GM19452 (cell line): ENCODE data around the gene CCDC92B.

Experiments
- ATAC-seq: cut with Tn5 transposase; IDR thresholded peaks from one replicate; pipeline ENCODE4 v1.9.1; 2021; ENCODE audit not compliant: unreplicated experiment

Gene CCDC92B

GRCh38 chr17:2779545-2779944 lies 30.1 kb upstream of the CCDC92B start:
- ATAC-seq = no peak

DNA sequence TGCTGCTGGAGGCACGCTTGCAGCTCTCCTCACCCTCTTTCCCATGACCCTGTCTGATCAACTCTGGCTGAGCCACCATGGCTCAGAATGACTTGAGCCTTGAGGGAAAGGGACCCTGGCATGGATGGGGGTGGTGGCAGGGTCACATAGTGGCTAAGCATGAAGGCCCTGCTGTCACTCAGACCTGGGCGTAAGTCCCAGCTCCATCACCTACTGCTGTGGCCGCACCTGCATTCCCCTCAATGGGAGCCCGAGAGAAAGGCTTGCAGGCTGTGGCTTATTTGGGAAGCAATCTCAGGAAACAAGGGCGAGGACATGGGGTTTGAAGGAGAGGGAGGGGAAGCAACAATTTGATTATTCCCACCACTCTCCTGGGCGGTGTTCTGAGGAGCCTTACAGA lies 29.0 kb upstream of the CCDC92B start:
- no peak for ATAC-seq

DNA sequence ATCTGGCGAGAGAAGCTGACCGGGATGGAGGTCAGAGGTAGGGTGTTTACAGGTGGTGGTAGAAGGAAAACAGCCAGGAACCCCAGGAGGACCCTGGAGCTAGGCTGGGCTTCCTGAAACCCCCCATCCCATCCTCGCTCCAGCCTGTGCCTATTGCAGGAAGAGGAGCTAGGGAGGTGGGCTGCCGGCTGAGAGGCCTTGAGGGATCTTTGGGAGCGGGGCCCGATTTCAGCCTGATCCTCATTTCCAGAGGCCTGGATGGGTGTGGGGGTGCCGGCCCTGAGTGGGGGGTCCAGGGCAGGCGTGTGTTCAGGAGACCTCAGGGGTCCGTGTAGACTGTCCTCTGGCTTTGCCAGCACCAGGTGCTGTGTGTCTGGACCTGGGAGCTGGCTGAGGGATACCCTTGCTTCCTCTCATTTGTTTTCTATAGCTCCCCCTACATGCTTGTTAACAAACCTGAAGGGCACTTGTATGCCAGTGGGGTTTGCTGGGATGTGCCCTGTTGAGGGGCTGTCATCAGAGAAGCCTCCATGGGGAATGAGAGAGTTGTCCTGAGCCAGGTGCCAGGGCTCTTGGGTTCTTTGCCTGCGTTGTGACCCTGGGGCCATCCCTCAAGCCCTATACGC lies 27.9 kb upstream of the CCDC92B start:
- no peak for ATAC-seq

DNA sequence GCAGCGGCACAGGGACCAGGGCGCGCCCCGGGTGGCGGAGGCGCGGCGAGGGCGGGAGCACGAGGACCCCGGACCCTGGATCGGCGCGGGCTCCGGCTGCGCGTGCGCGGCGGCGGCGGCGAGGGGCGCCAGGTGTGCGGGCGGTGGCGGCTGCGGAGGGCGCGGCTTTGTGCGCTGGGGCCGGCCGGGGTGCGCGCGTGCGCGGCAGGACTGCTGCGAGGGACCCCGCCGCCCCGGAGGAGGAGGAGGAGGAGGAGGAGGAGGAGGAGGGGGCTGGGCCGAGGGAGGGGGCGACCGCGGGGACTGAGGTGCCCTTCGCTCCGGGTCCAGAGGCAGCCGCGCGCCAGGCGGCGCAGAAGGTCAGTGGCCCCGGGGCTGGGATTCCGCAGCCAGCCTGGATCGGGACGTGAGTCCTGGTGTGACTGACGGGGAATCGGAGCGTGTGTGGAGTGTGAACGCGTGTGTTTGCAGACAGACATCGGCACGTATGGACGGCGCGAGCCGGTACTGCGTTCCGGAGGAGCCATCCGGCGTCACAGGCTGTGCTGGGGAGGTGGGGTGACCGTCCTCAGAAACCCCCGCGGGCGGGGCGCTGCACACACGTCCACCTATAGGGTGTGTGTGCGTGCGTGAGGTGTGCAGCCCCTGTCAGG lies 27.3 kb upstream of the CCDC92B start:
- no peak for ATAC-seq

GRCh38 chr17:2775206-2775605 lies 25.8 kb upstream of the CCDC92B start:
- no peak for ATAC-seq

- no peak for ATAC-seq
These were observed 20.7 kb upstream of the CCDC92B start for GRCh38 chr17:2770129-2770528.

GRCh38 chr17:2758870-2759269 lies 9.4 kb upstream of the CCDC92B start:
- no peak for ATAC-seq

DNA sequence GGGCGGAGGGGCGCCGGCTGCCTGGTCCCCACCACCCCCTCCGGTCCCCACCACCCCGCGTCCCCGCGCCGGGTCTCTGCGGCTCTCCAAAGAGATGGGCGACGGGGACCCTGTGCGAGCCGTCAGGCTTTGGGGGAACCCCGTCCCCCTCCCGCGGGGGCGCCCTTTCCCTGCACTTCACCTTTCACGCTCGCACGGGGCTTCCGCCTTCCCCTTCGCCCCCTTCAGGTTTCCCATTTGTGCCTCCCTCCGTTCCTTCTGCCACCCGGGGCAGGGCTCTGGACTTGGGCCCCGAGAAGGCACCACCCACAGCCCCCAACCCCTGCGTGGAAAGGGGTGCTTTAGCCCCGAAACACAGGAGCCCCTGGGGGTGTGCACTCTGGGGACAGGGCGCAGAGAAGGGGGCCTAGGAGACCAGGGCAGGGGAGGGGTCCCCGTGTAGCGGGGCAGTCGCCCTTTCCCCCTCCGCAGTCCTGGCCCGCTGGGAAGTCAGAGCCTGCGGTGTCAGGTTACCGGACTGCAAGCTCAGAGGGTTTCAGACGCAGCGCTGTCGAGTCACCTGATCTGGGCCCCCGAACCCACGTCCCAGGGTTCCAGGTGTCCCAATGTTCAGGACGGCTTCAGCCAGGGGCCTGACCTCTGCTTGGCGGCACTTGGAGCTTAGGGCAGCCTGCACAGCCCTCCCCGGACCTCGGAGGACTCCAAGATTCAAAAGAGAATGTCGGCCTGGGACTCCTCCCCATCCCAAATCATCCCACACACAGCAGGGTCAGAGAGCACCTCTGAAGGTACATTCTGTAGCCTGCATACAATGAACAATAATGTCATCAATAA lies 6.7 kb upstream of the CCDC92B start:
- no peak for ATAC-seq

DNA sequence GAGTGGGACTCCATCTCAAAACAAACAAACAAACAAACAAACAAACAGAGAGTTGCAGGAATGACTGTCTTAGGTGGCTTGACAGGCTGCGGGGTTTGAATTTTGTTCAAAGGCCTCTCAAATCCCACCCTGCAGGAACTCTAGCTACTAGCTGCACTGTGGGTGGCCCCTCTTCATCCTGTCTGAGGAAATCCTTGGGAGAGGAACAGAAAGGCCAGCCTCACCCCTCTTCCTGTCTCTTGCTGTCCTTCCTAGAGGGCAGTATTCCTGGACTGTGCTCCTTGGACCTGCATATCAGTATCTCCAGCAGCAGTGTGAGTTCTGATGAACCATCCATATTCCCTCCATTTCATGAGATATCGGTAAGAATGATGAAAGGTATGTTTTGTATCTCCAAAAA lies 2.0 kb upstream of the CCDC92B start:
- no peak for ATAC-seq

GRCh38 chr17:2750721-2751120 lies 1.3 kb upstream of the CCDC92B start:
- ATAC-seq = no peak

DNA sequence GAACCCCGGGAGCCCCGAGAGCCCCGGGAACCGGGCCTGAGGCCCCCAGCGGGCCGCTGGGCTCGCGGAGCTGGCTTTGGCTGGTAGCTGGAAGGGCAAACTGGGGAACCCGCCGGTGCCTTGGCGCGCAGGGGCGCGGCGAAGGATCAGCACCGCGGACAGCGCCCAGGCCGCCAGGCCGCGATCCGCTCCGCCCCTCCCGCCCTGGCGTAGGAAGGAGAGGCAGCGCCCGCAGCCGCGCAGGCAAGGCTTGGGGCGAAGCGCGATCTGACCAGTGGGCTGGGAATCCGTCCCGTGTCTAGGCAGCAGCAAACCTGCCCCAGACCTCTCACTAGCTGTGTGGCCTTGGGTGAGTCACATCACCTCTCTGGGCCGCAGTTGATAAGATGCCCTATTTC lies 331 bp upstream of the CCDC92B start:
- ATAC-seq = no peak

GRCh38 chr17:2745317-2746037 lies 4.0 kb downstream of the CCDC92B start:
- no peak for ATAC-seq

GRCh38 chr17:2737693-2738092 lies 11.8 kb downstream of the CCDC92B start:
- no peak for ATAC-seq

DNA sequence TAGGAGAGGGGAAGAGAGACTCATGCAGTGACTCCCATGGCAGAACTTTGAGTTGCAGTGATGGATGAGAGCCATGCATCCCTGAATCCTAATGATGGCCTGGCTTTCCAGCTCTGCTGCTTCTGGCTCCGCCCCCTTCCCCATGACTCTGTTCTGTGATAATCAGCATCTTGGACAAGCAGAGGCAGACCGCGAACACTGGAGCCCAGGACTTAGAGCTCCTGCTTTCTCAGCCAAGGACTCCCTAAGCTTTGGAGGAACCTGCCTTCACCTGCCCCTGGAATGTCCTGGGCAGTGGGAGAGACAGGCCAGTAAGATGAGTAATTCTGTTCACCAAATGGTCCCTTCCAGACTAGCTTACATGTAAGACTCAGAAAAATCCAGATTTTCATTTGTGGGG lies 12.5 kb downstream of the CCDC92B start:
- ATAC-seq = no peak

DNA sequence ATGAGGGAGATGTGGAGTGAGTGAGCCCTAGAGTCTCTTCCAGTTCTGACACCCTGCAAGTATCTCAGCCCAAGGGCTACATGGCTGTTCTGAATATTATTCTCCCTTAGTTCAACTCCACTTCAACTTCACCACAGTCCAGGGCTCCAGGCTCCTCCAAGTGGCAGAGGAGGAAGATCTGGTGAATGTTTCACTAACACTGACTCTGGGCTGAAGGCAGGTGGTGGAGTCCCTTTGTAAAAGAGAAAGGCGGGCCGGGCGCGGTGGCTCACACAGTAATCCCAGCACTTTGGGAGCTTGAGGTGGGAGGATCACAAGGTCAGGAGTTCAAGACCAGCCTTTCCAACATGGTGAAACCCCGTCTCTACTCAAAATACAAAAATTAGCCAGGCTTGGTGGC lies 13.6 kb downstream of the CCDC92B start:
- ATAC-seq = no peak

DNA sequence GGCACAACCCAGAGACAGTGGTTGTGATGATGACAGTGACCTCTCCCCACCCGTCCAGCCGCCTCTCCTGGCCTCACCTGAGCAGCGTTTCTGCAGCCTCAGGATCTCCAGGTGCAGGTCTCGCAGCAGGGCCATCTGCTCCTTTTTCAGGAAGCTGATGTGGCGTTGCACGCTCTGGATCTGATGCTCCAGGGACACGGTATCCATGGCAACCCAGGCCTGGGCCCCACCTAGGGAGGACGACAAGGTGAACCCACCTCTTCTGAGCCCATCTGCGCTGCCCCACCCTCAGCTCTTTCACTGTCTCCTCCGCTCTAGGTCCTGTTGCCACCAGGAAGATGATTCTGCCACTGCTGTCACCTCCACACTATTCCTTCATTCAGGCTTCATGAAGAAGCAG lies 14.5 kb downstream of the CCDC92B start:
- ATAC-seq = no peak

- ATAC-seq = no peak
These were observed 17.6 kb downstream of the CCDC92B start for GRCh38 chr17:2731807-2732206.

- no peak for ATAC-seq
These were observed 18.6 kb downstream of the CCDC92B start for GRCh38 chr17:2730764-2731353.

- ATAC-seq = no peak
These were observed 24.7 kb downstream of the CCDC92B start for GRCh38 chr17:2724784-2725164.

DNA sequence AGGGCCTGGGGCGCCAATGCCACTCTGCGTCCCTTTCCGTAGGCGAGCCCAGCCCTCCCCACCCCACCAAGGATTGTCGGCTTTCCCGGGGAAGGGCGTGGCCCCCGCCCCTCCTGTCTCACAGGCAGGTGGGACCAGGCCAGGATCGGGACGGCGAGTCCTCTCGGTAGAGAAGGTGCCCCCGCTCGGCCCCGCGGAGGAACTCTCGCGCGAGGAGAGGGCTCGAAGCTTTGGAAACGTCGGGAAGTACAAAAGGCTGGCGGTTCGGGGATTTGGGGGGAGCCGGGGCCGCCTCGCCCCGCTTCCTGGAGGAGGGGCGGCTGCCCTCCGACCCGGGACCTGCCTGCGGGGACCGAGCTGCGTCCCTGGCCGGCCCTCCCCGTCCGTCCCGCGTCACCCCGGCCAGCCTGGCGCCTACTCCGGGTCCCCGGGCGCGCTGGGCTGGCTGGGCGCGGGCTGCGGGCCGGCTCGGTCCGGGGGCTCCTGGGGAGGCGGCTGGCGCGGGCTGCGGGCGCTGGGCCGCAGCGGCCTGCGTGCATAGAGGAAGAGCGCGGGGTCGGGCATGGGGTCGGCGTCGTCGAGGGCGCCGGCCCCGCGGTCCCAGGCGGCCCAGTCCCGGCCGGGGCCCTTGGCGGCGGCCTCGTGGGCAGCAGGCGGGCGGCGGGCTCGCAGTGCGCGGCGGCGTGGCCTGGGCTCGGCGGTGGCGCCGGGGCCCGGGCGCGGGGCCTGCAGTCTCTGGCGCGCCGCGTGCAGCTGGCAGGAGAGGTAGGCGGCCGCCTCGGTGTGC lies 25.3 kb downstream of the CCDC92B start:
- ATAC-seq = no peak
